ENCODE results near the gene LRRC8E. TPM values are rescaled to one million over a fixed set of nuclear protein-coding genes. Genes with fewer than 3 reads are reported as not detected.

LRRC8E gene
- total RNA-seq, 1 experiment from 2014 or later = 18.1 TPM

GRCh38 chr19:7900401-7900870 lies 12.1 kb downstream of the LRRC8E start:
- ATAC-seq (no peak), DNase-seq (ENCODE audit: low read depth, low spot score) (no peak)
- Histone ChIP-seq H3K9me2 (ENCODE audit: insufficient read depth) (no peaks in the 10 kb centered on the region), H3K27me3 (ENCODE audit: insufficient read depth, low read length) (no peaks in the 10 kb centered on the region), H2AFZ (ENCODE audit: low read depth, low read length, poor library complexity, severe bottlenecking) (no peak overlapping the region), H3K36me3 (ENCODE audit: control insufficient read depth in 1 of 2, insufficient read depth in 2 of 2, low read length in 2 of 2) (peaks cover 0 to 9% of the 10 kb centered on the region in 2 experiments; a peak in 2 of 4 replicates), H3K79me2 (ENCODE audit: insufficient read depth, low read length) (peaks cover 25% of the 10 kb centered on the region), H4K20me1 (ENCODE audit: insufficient read depth) (no peaks in the 10 kb centered on the region), H3K9me3 (ENCODE audit: control insufficient read depth in 1 of 2, insufficient read depth in 1 of 2, low read depth in 1 of 2, low read length in 2 of 2) (no peaks in the 10 kb centered on the region), H3K4me2 (ENCODE audit: low read length) (no peak overlapping the region), H3K9ac (ENCODE audit: low read length) (no peak overlapping the region), H3K4me3 (replicated peaks in 1 of 2; ENCODE audit: low read depth in 1 of 2, low read length in 2 of 2) (no peak overlapping the region), H3K27ac (ENCODE audit: low read depth, low read length) (no peak overlapping the region), H3K4me1 (ENCODE audit: control insufficient read depth in 1 of 2, insufficient read depth in 2 of 2, low read length in 2 of 2) (peaks cover 3 to 27% of the 10 kb centered on the region in 2 experiments; a peak in 2 of 4 replicates)
- no TSS peak for BruUV-seq (replicated peaks)
- RAD21 ChIA-PET (ENCODE audit: low non-redundant PET in 1 of 2, low total read pairs in 2 of 2, uncharacterized antibody in 2 of 2, unreplicated experiment in 2 of 2) = no interaction called here
- CTCF ChIA-PET = interaction anchor here (1.3 kb wide), 1 partner anchor 32 kb away, joined by 5 read pairs; no protein-coding TSS in a partner anchor
- POLR2A ChIA-PET = interaction anchor here (1.1 to 1.4 kb wide), 4 partner anchors 9 to 31 kb away, joined by 3 to 5 read pairs (median 4); partner anchors contain the start of gene LRRC8E
- intact Hi-C loops (cut with micrococcal nuclease) = no loop called here
- TF ChIP-seq SP1 (IDR thresholded peaks at IDR 0.05; ENCODE audit: low read depth) (no peak), ELF1 (IDR thresholded peaks at IDR 0.05; ENCODE audit: borderline replicate concordance, low read depth) (no peak), MAX (IDR thresholded peaks at IDR 0.05) (no peak), RAD21 (IDR thresholded peaks at IDR 0.05; ENCODE audit: low read depth) (no peak), CEBPB (IDR thresholded peaks at IDR 0.05; ENCODE audit: low read depth) (no peak), CBX3 (IDR thresholded peaks at IDR 0.05; ENCODE audit: low read depth) (no peak), ATF3 (IDR thresholded peaks at IDR 0.05) (no peak), CTCF (IDR thresholded peaks at IDR 0.05 in 2 of 3, conservative IDR thresholded peaks at IDR 0.05 in 1 of 3; ENCODE audit: borderline replicate concordance in 1 of 3, insufficient read depth in 1 of 3, low read depth in 2 of 3, low read length in 2 of 3) (no peak), REST (IDR thresholded peaks at IDR 0.05; ENCODE audit: low read depth) (no peak)

Data from HCT116 (cell line).